CD4-positive, alpha-beta T cell treated with Interleukin-6 for 4 hours (primary cell): ENCODE data around the gene MED13L.

ENCODE experiments used
- DNase-seq: peaks from one replicate; pipeline ENCODE4 v3.0.0-alpha.2; 2020; ENCODE audit warnings: mixed read lengths

MED13L gene

DNA sequence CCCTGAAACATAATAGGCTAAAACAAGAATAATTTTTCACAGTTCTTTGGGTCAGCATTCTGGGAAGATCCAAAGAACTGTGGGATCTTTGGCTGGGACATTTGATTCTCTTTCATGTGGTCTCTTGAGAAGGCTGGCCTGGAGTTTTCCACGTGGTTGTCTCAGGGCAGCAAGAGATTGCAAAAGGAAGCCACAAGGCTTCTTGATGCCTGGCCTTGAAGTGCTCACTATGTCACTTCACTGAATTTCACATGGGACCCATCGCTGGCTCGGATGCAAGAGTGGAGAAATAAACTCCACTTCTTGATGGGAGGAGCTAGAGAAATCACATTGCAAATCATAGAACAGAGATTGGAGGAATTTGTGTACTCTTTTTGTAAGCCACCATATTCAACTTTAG is 343.4 kb downstream of the MED13L start:
- DNase-seq = no peak

GRCh38 chr12:115932066-115932465 is 345.4 kb downstream of the MED13L start:
- no peak for DNase-seq

DNA sequence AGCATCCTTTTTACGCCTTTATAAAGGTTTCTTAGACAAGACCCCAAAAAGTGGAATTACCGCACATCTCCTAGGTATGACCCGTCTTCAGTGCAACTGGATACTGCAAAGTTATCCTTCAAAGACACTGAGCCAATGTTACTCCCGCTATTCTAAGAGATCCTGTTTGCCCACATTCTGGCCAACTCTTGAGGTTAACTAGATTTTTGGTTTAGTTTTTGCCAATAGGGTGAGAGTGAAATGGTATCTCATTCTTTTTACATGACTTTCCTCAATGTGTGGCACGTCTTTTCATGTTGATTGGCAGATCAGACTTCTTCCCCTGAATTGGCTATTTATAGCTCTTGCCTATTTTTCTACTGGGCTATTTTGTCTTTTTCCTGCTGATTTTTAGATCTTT is 347.2 kb downstream of the MED13L start:
- DNase-seq = no peak

- no peak for DNase-seq
These were observed 351.3 kb downstream of the MED13L start for GRCh38 chr12:115926037-115926670.

DNA sequence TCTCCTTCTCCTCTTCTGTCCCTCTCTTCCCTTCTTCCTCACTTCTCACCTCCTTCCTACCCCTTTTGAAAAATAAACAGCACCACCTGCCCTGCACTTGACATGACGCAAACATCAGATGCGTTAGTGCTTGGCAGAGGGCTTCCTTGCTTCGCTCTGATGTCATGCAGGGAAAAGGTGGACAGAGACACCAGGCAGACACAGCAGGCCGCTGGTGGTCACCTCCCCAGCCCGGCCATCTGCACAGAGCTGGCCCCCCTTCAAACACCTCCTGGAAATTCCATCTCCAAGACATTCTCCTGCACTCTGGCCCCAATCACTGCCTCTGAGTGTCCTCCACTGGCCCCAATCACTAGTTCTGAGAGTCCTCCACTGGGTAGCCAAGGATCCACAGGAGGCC is 353.6 kb downstream of the MED13L start:
- no peak for DNase-seq

DNA sequence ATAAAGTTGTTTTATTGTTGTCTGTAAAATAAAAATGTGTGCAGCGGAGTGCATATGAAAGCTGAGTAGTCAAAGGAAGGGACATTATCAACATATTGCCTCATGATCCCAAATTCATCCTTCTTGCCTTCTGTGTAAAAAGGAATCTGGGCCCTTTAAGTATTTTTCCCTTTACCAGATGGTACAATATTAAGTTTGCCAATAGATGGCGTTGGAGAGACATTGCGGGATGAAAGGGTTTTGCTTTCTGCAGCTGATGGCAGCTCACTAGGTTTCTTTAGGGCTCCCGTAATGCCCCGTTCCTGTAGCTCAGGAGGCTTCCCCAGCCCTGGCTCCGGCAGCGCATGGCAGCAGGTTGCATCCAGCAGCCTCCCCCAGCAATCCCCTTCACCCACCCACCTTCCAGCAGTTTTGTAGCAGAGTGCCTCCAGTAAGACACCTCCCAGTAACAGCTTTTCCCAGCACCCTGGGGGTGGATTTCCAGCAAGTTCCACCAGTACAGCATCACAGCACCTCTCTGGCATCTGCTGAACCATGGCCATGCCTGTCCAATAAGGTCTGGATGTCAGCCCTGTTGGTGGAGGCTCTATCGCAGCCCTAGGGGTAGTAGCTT is 354.4 kb downstream of the MED13L start:
- DNase-seq = no peak

- no peak for DNase-seq
These were observed 356.9 kb downstream of the MED13L start for GRCh38 chr12:115920395-115921183.

GRCh38 chr12:115918763-115919162 is 358.7 kb downstream of the MED13L start:
- no peak for DNase-seq

GRCh38 chr12:115916910-115917668 is 360.4 kb downstream of the MED13L start:
- DNase-seq = peak; percentile 75

GRCh38 chr12:115914122-115914521 is 363.4 kb downstream of the MED13L start:
- no peak for DNase-seq

GRCh38 chr12:115912440-115912839 is 365.1 kb downstream of the MED13L start:
- DNase-seq = no peak

DNA sequence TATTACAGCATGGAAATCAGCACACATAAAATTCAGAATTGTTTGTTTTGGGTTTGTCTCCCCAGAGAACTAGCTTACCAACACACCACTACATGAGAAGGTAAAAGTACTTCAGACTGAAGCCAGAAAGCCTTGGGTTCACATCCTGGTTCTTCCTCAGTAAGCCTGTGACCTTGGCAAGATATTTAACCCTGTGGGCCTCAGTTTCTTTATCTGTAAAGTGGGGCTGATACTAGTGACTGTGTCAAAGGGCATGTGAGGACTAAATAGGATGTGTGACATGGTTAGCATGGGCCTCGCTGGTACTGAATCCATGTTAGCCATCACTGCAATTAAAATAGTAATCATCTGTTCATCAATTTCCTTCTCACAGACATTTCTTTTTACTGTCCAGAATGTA is 366.1 kb downstream of the MED13L start:
- DNase-seq = no peak

GRCh38 chr12:115910057-115910456 is 367.4 kb downstream of the MED13L start:
- no peak for DNase-seq
